GM20431 (cell line): Measurements from ENCODE around the gene STRN3.
"Not testable (repeated sequence)": the region's sequence is repeated elsewhere in the genome, so short reads cannot be mapped to it uniquely, and the experiment has no call there.

Experiments used
- in situ Hi-C: fragments of 300-500 bp; cut with MseI, MboI; formaldehyde crosslinking; loops from one replicate; pipeline ENCODE4 v1.15.0; 2020; ENCODE audit warnings: low sequenced_read_pairs; ENCODE audit not compliant: unreplicated experiment

The STRN3 gene

GRCh38 chr14:30928462-30928861 is 97.7 kb downstream of the STRN3 start:
- in situ Hi-C loops, result no loop called here

DNA sequence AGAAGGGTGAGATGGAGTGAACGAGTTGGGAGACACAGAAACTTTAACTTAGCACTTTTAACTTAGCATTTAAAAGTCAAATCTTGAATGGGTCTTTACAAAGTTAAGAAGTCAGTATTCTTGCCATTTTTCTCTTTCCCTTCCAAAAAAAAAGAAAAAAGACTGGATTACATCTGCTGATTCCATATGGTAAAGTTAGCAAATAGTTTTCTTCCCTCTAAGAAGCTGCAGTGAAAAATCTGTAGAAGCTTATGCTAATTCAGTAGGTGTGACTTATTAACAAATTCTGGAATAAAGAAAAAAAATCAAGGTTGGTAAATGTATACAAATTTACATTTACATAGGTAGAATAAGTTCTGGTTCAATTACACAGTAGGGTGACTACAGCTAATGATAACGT is 100.9 kb downstream of the STRN3 start:
- in situ Hi-C loops, result no loop called here

DNA sequence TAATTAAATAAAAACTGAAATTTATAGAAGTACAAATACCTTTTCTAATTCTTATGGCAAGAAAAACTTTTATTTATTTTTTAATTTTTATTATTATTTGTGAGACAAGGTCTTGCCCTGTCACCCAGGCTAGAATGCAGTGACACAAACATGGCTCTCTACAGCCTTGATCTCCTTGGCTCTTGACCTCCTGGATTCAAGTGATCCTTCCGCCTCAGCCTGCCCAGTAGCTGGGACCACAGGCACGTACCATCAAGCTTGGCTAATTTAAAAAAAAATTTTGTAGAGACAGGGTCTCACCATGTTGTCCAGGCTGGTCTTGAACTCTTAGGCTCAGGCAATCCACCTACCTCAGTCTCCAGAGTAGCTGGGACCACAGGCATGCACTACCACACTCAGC is 104.4 kb downstream of the STRN3 start:
- in situ Hi-C loops, result no loop called here

DNA sequence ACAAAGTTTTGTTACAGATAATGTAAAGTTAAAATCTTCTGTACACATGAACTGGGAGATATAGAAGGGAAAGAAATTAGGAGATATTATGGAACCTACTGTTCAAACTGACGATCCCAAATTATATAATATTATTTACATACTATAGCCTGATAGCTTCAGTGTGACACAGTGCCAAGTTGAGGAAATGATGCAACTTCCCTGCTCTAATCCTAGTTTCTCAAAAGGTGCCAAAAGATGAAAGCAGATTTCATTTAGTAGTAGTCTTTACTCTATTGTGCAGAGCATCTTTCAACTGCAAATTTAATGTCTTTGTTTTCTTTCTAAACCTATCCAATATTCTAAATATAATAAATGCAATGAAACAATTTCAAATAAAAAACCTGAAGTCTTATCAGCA is 104.9 kb downstream of the STRN3 start:
- in situ Hi-C loops, result no loop called here

- in situ Hi-C loops, result no loop called here
These were observed 110.6 kb downstream of the STRN3 start for GRCh38 chr14:30915596-30915995.

GRCh38 chr14:30914812-30915211 is 111.4 kb downstream of the STRN3 start:
- in situ Hi-C loops, result no loop called here

- in situ Hi-C loops, result no loop called here
These were observed 117.4 kb downstream of the STRN3 start for GRCh38 chr14:30908826-30909225.

DNA sequence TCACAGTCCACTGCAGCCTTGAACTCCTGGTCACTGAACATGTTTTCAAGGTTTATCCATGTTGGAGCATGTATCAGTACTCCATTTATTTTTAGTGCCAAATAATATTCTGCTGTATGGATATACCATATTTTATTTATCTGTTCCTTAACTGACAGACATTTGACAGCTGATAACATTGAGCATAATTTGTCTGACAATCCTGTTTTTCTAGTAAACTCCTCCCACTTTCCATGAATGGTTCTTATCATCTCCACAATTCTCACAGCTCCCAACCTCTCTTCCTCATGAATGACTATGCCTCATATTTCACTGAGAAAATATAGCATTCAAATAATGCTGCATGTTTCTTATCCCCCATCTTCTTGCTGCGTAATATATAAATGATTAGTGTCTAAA is 118.5 kb downstream of the STRN3 start:
- in situ Hi-C loops, result no loop called here

- in situ Hi-C loops, result no loop called here
These were observed 119.2 kb downstream of the STRN3 start for GRCh38 chr14:30906752-30907658.

DNA sequence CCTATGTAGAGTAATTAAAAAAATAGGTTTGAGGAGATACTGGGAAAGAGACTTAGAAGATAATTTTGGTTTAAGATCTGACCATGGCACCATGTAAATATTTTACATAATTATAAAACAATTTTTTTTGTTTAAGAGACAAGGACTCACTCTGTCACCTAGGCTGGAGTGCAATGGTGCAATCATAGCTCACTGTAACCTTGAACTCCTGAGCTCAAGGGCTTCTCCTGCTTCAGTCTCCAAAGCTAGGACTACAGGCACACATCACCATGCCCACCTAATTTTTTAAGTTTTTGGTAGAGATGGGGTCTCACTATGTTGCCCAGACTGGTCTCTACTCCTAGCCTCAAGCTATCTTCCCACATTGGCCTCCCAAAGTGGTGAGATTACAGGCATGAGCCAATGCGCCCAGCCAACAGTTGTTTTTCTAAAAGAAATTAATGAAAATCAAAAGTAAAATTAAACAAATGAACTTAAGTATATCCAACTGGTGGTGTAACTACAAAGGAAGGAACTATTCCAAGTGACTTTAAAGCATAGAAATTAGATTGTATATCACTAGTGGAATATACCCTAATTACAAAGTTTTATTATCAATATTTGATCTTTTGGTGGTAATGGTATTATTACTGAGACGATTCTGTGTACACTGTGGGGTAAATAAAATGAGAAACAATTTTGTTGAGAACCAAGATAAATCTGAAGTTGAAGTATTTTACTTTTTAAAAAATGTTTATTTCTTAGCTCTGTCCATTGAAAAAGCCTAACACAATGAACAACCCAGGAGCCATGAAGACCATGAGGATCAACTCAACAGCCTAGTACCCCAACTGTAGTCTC is 122.7 kb downstream of the STRN3 start:
- in situ Hi-C loops, result no loop called here

DNA sequence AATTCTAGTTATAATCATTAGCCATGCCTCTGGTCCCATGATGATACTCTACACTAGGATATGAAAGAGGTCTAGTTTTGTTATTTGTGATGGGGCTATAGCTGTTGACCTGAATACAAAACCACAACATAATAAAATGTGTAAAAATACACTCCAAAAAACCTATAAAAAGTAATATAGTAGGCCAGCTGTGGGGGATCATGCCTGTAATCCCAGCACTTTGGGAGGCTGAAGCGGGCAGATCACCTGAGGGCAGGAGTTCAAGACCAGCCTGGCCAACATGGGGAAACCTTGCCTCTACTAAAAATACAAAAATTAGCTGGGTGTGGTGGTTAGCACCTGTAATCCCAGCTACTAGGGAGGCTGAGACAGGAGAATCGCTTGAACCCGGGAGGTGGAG is 129.1 kb downstream of the STRN3 start:
- in situ Hi-C loops, result not testable (repeated sequence)

DNA sequence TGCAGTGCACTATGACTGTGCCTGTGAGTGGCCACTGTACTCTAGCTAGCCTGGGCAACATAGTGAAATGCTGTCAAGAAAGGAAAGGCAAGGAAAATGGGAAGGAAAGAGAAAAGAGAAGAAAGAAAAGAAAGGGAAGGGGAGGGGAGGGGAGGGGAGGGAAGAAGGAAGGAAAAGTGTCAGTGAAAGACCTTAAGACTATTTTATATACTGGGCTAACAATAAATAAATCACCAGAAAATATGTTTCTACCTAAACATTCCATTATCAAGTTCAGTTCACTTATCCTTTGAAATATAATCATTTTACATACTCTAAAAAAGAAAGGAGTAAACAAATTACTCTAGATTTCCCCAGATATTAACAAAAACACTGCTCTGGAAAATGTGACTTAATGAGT is 129.7 kb downstream of the STRN3 start:
- in situ Hi-C loops, result no loop called here

DNA sequence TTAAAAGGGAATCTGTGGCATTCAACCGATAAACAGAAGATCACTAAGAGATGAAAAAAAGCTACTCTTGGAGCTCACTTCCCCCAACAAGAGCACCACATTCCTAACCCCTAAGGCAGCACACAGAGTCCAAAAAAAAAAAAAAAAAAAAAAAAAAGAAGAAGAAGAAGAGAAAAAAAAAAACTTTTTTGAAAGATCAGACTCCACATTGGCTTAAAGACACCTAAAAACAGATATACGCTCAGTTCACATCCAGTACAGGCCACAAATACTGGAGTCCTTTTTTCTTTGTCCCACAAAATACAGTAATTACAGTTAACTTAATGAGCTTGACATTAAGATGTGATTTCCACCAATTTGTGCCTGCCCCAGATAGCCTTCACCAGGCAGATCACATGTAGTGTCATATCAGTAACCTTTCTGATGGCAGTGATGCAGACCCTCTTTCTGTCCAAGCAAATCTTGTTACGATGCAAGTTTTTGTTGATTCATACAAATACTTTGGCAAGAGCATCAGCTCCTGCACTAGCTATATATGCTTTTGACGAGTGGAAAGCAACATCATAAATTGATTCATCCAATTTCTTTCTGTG is 131.2 kb downstream of the STRN3 start:
- in situ Hi-C loops, result no loop called here

GRCh38 chr14:30893819-30894218 is 132.4 kb downstream of the STRN3 start:
- in situ Hi-C loops, result no loop called here

DNA sequence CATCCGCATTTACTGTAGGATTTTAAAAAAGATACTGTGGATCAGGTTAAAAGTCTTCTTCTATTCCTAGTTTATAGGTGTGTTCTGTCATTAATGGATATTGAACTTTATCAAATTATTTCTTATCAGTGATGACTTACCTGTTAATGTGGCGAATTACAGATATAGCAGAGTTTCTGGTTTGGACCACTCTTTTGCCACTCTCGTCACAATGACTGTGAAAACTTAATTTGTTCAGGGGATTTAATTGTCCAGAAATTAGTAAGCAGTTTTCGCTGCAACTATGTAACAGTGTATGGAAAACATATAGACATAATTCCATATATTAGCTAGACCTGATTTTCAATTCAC is 137.0 kb downstream of the STRN3 start:
- in situ Hi-C loops, result no loop called here

DNA sequence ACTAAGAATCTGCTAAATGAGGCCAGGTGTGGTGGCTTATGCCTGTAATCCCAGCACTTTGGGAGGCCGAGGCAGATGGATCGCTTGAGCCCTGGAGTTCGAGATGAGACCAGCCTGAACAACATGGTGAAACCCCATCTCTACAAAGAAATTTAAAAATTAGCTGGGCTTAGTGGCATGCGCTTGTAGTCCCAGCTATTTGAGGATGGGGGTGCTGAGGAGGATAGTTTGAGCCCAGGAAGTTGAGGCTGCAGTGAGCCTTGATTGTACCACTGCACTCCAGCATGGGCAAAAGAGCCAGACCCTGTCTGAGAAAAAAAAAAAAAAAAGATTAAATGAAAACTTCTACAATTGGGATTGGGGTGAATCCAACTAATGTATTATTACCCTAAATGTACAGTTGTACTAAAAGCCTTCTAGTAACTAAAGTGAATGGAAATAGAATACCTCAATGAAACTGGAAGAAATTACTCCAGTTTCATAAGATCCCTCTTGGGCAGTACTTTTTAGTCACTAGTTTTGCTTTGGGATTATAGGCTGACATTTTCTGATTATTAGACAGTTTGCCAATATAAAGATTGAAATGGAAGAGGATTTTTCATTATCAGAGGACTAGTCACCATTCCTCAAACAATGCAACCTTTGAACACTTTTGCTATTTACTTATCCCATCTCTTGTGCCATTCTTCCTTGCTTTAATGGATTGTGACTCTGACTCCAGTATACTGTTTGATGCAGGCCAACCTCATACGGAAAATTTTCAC is 137.5 kb downstream of the STRN3 start:
- in situ Hi-C loops, result no loop called here

DNA sequence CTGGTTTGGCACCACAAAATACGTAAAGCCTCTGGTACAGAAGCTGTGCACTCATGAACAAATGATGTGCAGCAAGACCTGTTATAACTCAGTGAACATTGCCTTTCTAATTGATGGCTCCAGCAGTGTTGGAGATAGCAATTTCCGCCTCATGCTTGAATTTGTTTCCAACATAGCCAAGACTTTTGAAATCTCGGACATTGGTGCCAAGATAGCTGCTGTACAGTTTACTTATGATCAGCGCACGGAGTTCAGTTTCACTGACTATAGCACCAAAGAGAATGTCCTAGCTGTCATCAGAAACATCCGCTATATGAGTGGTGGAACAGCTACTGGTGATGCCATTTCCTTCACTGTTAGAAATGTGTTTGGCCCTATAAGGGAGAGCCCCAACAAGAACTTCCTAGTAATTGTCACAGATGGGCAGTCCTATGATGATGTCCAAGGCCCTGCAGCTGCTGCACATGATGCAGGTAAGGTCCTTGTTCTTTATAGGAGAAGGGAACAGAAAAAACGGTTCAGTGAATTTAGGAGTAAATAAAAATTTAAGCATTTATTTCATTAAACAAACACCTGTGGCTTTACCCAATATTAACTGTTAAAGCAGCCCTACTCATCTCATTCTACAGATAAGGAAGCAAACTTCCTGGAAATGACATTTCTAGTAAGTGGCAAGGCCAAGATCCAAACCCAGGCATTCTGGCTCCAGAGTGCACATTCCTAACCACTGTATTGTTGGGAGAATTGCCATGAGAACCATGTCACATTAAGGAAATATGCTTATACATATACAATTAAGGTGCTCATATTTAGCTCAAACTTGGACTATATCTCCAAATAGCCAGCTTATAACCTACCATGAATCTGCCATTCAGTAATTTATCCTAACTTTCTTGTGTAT is 140.1 kb downstream of the STRN3 start:
- in situ Hi-C loops, result no loop called here

- in situ Hi-C loops, result no loop called here
These were observed 141.3 kb downstream of the STRN3 start for GRCh38 chr14:30884901-30885300.
